Measurements from ENCODE around the gene C1orf159.

DNA sequence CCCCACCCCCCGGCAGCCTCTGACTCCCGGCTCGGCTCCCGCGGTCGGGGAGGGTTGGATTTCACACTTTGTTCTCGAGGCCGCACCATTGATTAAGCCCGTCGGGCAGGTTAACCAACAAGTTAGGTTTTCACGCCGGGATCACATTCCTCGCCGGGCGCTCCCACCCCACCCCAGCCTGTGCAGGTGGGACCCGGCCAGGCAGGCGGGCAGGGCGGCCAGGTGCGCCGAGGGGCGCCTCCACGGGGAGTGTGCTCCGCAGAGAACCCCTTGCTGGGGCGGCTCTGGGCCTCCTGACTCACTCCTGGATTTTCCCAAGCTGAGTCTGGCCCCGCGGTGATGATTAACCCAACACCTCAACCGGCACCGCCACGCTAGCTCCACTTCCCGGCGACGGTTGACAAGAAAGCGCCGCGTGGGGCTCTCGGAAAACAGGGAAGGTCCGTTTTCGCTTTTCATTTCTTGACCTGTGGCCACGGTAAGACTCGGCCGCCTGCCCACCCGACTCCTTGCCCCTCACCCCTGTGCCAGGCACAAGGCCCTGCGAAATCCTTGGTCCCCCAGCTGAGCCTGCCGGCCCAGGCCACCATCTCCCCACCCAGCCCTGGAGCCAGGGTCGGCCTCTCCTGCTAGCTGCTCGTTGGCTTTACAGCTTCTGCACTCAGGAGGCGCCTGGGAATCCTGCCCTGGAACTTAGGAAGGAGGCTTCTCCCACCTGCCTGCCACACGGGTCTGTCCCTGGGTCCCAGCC is 49.0 kb upstream of the C1orf159 start:
- TF ChIP-seq, protein P1, sequence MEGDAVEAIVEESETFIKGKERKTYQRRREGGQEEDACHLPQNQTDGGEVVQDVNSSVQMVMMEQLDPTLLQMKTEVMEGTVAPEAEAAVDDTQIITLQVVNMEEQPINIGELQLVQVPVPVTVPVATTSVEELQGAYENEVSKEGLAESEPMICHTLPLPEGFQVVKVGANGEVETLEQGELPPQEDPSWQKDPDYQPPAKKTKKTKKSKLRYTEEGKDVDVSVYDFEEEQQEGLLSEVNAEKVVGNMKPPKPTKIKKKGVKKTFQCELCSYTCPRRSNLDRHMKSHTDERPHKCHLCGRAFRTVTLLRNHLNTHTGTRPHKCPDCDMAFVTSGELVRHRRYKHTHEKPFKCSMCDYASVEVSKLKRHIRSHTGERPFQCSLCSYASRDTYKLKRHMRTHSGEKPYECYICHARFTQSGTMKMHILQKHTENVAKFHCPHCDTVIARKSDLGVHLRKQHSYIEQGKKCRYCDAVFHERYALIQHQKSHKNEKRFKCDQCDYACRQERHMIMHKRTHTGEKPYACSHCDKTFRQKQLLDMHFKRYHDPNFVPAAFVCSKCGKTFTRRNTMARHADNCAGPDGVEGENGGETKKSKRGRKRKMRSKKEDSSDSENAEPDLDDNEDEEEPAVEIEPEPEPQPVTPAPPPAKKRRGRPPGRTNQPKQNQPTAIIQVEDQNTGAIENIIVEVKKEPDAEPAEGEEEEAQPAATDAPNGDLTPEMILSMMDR (IDR thresholded peaks at IDR 0.05; ENCODE audit: borderline replicate concordance, extremely low read depth, low read length, poor library complexity, severe bottlenecking): no peak
- no peak for TF ChIP-seq EZH2 (IDR thresholded peaks at IDR 0.05; ENCODE audit: borderline replicate concordance, low read depth, low read length, severe bottlenecking)

Measured in DND-41 (cell line).